GM12878 (cell line): ENCODE data around the gene S100A2. TPM values are rescaled to one million over a fixed set of nuclear protein-coding genes. Genes with fewer than 3 reads are reported as not detected.

Experiments used
- ATAC-seq: fragments of 200-7000 bp; cut with Tn5 transposase; 3 replicates; pipeline ENCODE4 v1.9.1; 2020; ENCODE audit warnings: mild to moderate bottlenecking, moderate library complexity
- BruUV-seq: library from RNA; stranded (reverse); fragments of 400-500 nt; replicated peaks from 2 replicates; lab custom pipeline; 2021; lab: Mats Ljungman, UMichigan
- CTCF ChIA-PET: fragments of 300-600 bp; sonication (Branson Sonifier 250); formaldehyde crosslinking; extraction: SDS; loops from one replicate; lab custom pipeline; 2021; ENCODE audit warnings: inconsistent platforms; lab: Yijun Ruan, JAX
- POLR2A ChIA-PET: fragments of 350-600 bp; formaldehyde crosslinking; extraction: SDS; loops from one replicate; lab custom pipeline; 2021; ENCODE audit warnings: inconsistent platforms; lab: Charles Lee
- RAD21 ChIA-PET: fragments of 300-600 bp; sonication (Branson Sonifier 250); formaldehyde crosslinking; loops from one replicate; lab custom pipeline; 2023; ENCODE audit warnings: antibody characterized with exemption; ENCODE audit not compliant: unreplicated experiment; lab: Charles Lee
- SMC1A ChIA-PET: fragments of 300-600 bp; sonication (Branson Sonifier 250); formaldehyde crosslinking; loops from one replicate; lab custom pipeline; 2023; ENCODE audit not compliant: unreplicated experiment, uncharacterized antibody; lab: Charles Lee
- DNase-seq: peaks from one replicate; pipeline ENCODE4 v3.0.0-alpha.2; 2011; ENCODE audit warnings: low read depth, low spot score
- FAIRE-seq: peaks from 3 replicates; lab custom pipeline; 2011; peaks lifted over from hg19 to GRCh38; lab: Jason Lieb, UNC
- H2AFZ ChIP-seq: 2 replicates; pipeline ENCODE4 v1.6.0; 2011; ENCODE audit warnings: low read depth, low read length, control low read depth; ENCODE audit not compliant: control insufficient read depth
- H3K27ac ChIP-seq: 2 replicates; pipeline ENCODE4 v1.5.1; 2011; ENCODE audit warnings: control low read depth; ENCODE audit not compliant: control insufficient read depth, insufficient read depth
- H3K27me3 ChIP-seq, 2 experiments: replicated peaks in 1 of 2; 2 replicates each; pipeline versions ENCODE4 v1.6.0 to v1.6.1; 2011; ENCODE audit warnings: low read length in 1 of 2; ENCODE audit not compliant: control insufficient read depth in 2 of 2, insufficient read depth in 2 of 2
- H3K36me3 ChIP-seq, 2 experiments: 2 replicates each; pipeline ENCODE4 v1.5.1; 2011; ENCODE audit warnings: low read length in 1 of 2; ENCODE audit not compliant: control insufficient read depth in 2 of 2, insufficient read depth in 2 of 2
- H3K4me1 ChIP-seq: 2 replicates; pipeline ENCODE4 v1.6.1; 2011; ENCODE audit warnings: mild to moderate bottlenecking, low read length, moderate library complexity, mixed read lengths; ENCODE audit not compliant: control insufficient read depth, insufficient read depth
- H3K4me2 ChIP-seq: 2 replicates; pipeline ENCODE4 v1.6.0; 2011; ENCODE audit warnings: control low read depth; ENCODE audit not compliant: control insufficient read depth, insufficient read depth
- H3K4me3 ChIP-seq: fragments of 200-600 bp; sonication (generic); 2 replicates; pipeline ENCODE4 v1.5.1; 2016
- H3K79me2 ChIP-seq: 2 replicates; pipeline ENCODE4 v1.6.0; 2011; ENCODE audit warnings: low read length; ENCODE audit not compliant: control insufficient read depth, insufficient read depth
- H3K9ac ChIP-seq: 2 replicates; pipeline ENCODE4 v1.8.0; 2011; ENCODE audit warnings: low read length, control low read depth, mixed read lengths; ENCODE audit not compliant: control insufficient read depth, insufficient read depth
- H3K9me3 ChIP-seq: replicated peaks from 3 replicates; pipeline ENCODE4 v1.5.1; 2011; ENCODE audit warnings: mild to moderate bottlenecking, low read length; ENCODE audit not compliant: control insufficient read depth, insufficient read depth
- H4K20me1 ChIP-seq: 2 replicates; pipeline ENCODE4 v1.6.0; 2011; ENCODE audit not compliant: control insufficient read depth, insufficient read depth
- EED ChIP-seq: sonication (generic); IDR thresholded peaks from 2 replicates; pipeline ENCODE4 v1.6.1; 2016; ENCODE audit warnings: antibody characterized with exemption, low read depth
- WGBS: methylation state at CpG from one replicate; pipeline ENCODE4 v1.1.6; 2016; ENCODE audit warnings: low lambda C conversion rate; ENCODE audit not compliant: insufficient replicate concordance, insufficient coverage; ENCODE audit errors: missing lambda C conversion rate; 5-methylcytosine and 5-hydroxymethylcytosine counted together
- in situ Hi-C: fragments of 300-500 bp; cut with MboI; formaldehyde crosslinking; loops from 9 replicates; pipeline ENCODE4 v1.14.3; 2018; ENCODE audit warnings: mixed read lengths
- intact Hi-C: fragments of 100-400 bp; cut with micrococcal nuclease; formaldehyde crosslinking; loops from one replicate; pipeline ENCODE4 v1.14.2; 2022; ENCODE audit not compliant: unreplicated experiment
- polyA plus RNA-seq, 11 experiments: library from polyadenylated mRNA; depleted of rRNA in 4 of 11; unstranded in 6 of 11; stranded (reverse) in 5 of 11; fragments of >200 nt; fragmentation: Nextera tagmentation in 4 of 11; fragmentation: Illumina TruSeq in 1 of 11; extraction: Ambion mirVana in 4 of 11; extraction: Trizol in 1 of 11; gene quantifications; 1 replicate in 1 of 11; 2 replicates in 10 of 11; pipeline versions ENCODE4 v1.2.1 to v1.2.3, GENCODE V29; 2011 to 2016; ENCODE audit warnings: inconsistent platforms in 2 of 11, missing spikeins in 2 of 11, low read depth in 1 of 11
- total RNA-seq, 4 experiments: library from RNA; depleted of rRNA in 3 of 4; stranded (reverse); fragments of >200 nt in 3 of 4; fragmentation: Illumina TruSeq in 1 of 4; extraction: Trizol in 1 of 4; gene quantifications; 2 replicates each; pipeline versions ENCODE4 v1.2.1 to v1.2.3, GENCODE V29; 2013 to 2021
- TF ChIP-seq, protein P1 (sequence below), 3 experiments: IDR thresholded peaks in 2 of 3; conservative IDR thresholded peaks in 1 of 3; 2 replicates each; pipeline ENCODE4 v1.5.1; 2011; ENCODE audit warnings: low read depth in 3 of 3, low read length in 3 of 3, mild to moderate bottlenecking in 3 of 3, control low read depth in 2 of 3, moderate library complexity in 2 of 3, inconsistent platforms in 1 of 3, mixed read lengths in 1 of 3; ENCODE audit not compliant: control insufficient read depth in 2 of 3, insufficient read depth in 1 of 3; ENCODE audit errors: extremely low read depth in 1 of 3
- TF ChIP-seq, protein P2 (sequence below): fragments of 450-650 bp; formaldehyde crosslinking; IDR thresholded peaks from 2 replicates; pipeline ENCODE4 v1.5.0; 2022; ENCODE audit warnings: mild to moderate bottlenecking, missing genetic modification characterization
- TF ChIP-seq, protein P3 (sequence below): fragments of 450-650 bp; IDR thresholded peaks from 2 replicates; pipeline ENCODE4 v1.6.1; 2017; ENCODE audit warnings: antibody characterized with exemption, mild to moderate bottlenecking, moderate library complexity

The S100A2 gene
- total and polyA plus RNA-seq, 10 of the 15 experiments (the other 5 are each of a cell fraction or from before 2014, with no cell fraction given): 0.11 to 1.5 (median 0.59) TPM; not detected in 2

DNA sequence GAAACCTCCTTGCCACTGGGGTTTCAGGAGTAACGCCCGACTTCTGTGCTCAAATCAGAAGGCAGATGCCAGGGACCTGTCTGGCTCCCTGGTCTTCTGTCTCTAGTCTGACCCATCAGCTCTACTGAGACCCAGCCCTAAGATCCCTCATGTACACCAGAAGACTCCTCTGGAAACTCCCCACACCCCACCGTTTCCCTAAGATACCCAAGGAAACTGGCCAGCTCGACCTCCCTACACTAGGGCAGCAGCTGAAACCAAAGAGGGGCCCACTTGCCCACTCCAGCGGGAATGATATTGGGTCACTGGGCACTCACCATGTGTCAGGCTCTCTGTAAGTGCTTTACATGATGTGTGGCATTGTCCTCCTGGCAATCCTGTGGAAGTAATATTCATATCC is 47.8 kb upstream of the S100A2 start:
- no peak overlapping the region for H3K4me2 ChIP-seq
- in situ Hi-C loops (no loop called here), intact Hi-C loops (no loop called here)
- ChIA-PET SMC1A (interaction anchor here (1.2 kb wide), 1 partner anchor 103 kb away, joined by 3 read pairs; no protein-coding TSS in a partner anchor), POLR2A (interaction anchor here (0.5 to 1.7 kb wide), 3 partner anchors 13 to 51 kb away, joined by 3 to 5 read pairs (median 3); no protein-coding TSS in a partner anchor), CTCF (interaction anchor here (1.2 to 7.8 kb wide), 5 partner anchors 10 to 79 kb away, joined by 3 to 66 read pairs (median 5); partner anchors contain the start of genes S100A1 and S100A13), RAD21 (no interaction called here)
- H4K20me1 ChIP-seq: no peaks in the 10 kb centered on the region
- H3K9ac ChIP-seq: no peak overlapping the region
- no peak overlapping the region for H3K4me3 ChIP-seq
- no peak overlapping the region for H2AFZ ChIP-seq
- no peaks in the 10 kb centered on the region for H3K36me3 ChIP-seq
- no peak overlapping the region for H3K27ac ChIP-seq
- ATAC-seq: no peak
- no TSS peak for BruUV-seq
- H3K4me1 ChIP-seq: peaks cover 14% of the 10 kb centered on the region
- H3K9me3 ChIP-seq: no peaks in the 10 kb centered on the region
- no peak for DNase-seq
- H3K79me2 ChIP-seq: no peaks in the 10 kb centered on the region
- 52% methylated on average over 5 of the region's 5 CpGs for WGBS
- no peak for FAIRE-seq
- H3K27me3 ChIP-seq: no peaks in the 10 kb centered on the region
- TF ChIP-seq, protein P1, sequence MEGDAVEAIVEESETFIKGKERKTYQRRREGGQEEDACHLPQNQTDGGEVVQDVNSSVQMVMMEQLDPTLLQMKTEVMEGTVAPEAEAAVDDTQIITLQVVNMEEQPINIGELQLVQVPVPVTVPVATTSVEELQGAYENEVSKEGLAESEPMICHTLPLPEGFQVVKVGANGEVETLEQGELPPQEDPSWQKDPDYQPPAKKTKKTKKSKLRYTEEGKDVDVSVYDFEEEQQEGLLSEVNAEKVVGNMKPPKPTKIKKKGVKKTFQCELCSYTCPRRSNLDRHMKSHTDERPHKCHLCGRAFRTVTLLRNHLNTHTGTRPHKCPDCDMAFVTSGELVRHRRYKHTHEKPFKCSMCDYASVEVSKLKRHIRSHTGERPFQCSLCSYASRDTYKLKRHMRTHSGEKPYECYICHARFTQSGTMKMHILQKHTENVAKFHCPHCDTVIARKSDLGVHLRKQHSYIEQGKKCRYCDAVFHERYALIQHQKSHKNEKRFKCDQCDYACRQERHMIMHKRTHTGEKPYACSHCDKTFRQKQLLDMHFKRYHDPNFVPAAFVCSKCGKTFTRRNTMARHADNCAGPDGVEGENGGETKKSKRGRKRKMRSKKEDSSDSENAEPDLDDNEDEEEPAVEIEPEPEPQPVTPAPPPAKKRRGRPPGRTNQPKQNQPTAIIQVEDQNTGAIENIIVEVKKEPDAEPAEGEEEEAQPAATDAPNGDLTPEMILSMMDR (IDR thresholded peaks at IDR 0.05 in 2 of 3, conservative IDR thresholded peaks at IDR 0.05 in 1 of 3; ENCODE audit: control insufficient read depth in 2 of 3, extremely low read depth in 1 of 3, insufficient read depth in 1 of 3, low read depth in 3 of 3, low read length in 3 of 3): no peak
- TF ChIP-seq EED: no peak

DNA sequence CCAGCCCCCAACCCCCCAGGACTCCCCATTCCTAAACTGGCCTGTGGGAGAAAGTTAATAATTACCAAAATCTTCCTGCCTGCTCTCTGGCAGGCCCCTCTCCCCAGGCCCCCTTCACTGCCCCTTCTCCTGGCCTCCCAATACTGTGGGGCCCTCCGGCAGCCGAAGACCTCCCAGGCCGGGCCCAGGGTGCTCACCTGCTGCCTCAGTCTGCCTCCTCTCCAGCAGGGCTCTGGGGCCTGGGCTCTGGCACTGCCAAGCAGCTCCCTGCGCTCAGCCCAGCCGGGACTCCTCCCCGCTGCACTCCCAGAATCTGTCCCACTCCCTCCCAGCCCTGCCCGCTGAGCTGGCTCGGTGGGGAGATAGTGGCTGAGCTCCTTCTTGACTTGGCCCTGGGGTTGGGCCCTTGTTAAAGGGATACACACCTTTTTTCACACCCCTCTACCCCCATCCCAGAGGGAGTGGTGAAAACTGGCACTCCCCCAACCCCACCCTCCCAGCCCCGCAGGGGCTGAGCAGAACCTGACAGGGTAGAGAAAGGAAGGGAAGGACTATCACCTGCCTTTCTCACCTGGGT is 47.2 kb upstream of the S100A2 start, which contains the start of gene S100A16:
Gene S100A16 (minus strand): TSS at position 383 of the 577 bp plus-strand sequence. CDS start 4,986 bp downstream, outside the sequence.
- H3K4me3 ChIP-seq: no peak within 1 kb of the TSS
- H3K79me2 ChIP-seq: no peaks in the 10 kb centered on the region
- 74% methylated on average over 6 of the region's 9 CpGs for WGBS
- BruUV-seq: no TSS peak
- ChIA-PET POLR2A (interaction anchor here (1.4 kb wide), 1 partner anchor 13 kb away, joined by 3 read pairs; no protein-coding TSS in a partner anchor), SMC1A (no interaction called here), RAD21 (no interaction called here), CTCF (interaction anchor here (1.1 to 7.8 kb wide), 4 partner anchors 14 to 78 kb away, joined by 3 to 66 read pairs (median 4); partner anchors contain the start of genes S100A1 and S100A13)
- H3K9ac ChIP-seq: no peak within 1 kb of the TSS
- H3K9me3 ChIP-seq: no peaks in the 10 kb centered on the region
- H3K27ac ChIP-seq: no peak within 1 kb of the TSS
- H3K27me3 ChIP-seq: no peaks in the 10 kb centered on the region
- ATAC-seq (no peak), FAIRE-seq (no peak), DNase-seq (no peak)
- intact Hi-C loops: no loop called here
- no peak within 1 kb of the TSS for H3K4me2 ChIP-seq
- in situ Hi-C loops: no loop called here
- peaks cover 14% of the 10 kb centered on the region for H3K4me1 ChIP-seq
- H4K20me1 ChIP-seq: no peaks in the 10 kb centered on the region
- no peak within 1 kb of the TSS for H2AFZ ChIP-seq
- H3K36me3 ChIP-seq: no peaks in the 10 kb centered on the region
- TF ChIP-seq EED: no peak
- TF ChIP-seq, protein P2, sequence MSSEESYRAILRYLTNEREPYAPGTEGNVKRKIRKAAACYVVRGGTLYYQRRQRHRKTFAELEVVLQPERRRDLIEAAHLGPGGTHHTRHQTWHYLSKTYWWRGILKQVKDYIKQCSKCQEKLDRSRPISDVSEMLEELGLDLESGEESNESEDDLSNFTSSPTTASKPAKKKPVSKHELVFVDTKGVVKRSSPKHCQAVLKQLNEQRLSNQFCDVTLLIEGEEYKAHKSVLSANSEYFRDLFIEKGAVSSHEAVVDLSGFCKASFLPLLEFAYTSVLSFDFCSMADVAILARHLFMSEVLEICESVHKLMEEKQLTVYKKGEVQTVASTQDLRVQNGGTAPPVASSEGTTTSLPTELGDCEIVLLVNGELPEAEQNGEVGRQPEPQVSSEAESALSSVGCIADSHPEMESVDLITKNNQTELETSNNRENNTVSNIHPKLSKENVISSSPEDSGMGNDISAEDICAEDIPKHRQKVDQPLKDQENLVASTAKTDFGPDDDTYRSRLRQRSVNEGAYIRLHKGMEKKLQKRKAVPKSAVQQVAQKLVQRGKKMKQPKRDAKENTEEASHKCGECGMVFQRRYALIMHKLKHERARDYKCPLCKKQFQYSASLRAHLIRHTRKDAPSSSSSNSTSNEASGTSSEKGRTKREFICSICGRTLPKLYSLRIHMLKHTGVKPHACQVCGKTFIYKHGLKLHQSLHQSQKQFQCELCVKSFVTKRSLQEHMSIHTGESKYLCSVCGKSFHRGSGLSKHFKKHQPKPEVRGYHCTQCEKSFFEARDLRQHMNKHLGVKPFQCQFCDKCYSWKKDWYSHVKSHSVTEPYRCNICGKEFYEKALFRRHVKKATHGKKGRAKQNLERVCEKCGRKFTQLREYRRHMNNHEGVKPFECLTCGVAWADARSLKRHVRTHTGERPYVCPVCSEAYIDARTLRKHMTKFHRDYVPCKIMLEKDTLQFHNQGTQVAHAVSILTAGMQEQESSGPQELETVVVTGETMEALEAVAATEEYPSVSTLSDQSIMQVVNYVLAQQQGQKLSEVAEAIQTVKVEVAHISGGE (CRISPR knock-in tag): no peak
- TF ChIP-seq, protein P3, sequence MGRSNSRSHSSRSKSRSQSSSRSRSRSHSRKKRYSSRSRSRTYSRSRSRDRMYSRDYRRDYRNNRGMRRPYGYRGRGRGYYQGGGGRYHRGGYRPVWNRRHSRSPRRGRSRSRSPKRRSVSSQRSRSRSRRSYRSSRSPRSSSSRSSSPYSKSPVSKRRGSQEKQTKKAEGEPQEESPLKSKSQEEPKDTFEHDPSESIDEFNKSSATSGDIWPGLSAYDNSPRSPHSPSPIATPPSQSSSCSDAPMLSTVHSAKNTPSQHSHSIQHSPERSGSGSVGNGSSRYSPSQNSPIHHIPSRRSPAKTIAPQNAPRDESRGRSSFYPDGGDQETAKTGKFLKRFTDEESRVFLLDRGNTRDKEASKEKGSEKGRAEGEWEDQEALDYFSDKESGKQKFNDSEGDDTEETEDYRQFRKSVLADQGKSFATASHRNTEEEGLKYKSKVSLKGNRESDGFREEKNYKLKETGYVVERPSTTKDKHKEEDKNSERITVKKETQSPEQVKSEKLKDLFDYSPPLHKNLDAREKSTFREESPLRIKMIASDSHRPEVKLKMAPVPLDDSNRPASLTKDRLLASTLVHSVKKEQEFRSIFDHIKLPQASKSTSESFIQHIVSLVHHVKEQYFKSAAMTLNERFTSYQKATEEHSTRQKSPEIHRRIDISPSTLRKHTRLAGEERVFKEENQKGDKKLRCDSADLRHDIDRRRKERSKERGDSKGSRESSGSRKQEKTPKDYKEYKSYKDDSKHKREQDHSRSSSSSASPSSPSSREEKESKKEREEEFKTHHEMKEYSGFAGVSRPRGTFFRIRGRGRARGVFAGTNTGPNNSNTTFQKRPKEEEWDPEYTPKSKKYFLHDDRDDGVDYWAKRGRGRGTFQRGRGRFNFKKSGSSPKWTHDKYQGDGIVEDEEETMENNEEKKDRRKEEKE: no peak
